NCI-H187 (cell line): ENCODE data around the gene PSEN2.

Source experiments
- DNase-seq, 2 experiments: peaks; one replicate each; lab custom pipeline; 2025; lab: John Stamatoyannopoulos, UW

Gene PSEN2

GRCh38 chr1:226886122-226886901 is 15.9 kb downstream of the PSEN2 start:
- no peak for DNase-seq

- DNase-seq, result no peak
Measured at GRCh38 chr1:226887006-226887405, 16.6 kb downstream of the PSEN2 start.

GRCh38 chr1:226888021-226888420 is 17.6 kb downstream of the PSEN2 start:
- DNase-seq, result no peak

GRCh38 chr1:226888816-226889215 is 18.4 kb downstream of the PSEN2 start:
- no peak for DNase-seq

- no peak for DNase-seq
Measured at GRCh38 chr1:226889616-226890330, 19.4 kb downstream of the PSEN2 start.

GRCh38 chr1:226890331-226891108 is 20.1 kb downstream of the PSEN2 start:
- no peak for DNase-seq

- no peak for DNase-seq
Measured at GRCh38 chr1:226891346-226891745, 20.9 kb downstream of the PSEN2 start.

GRCh38 chr1:226891846-226892523 is 21.6 kb downstream of the PSEN2 start:
- no peak for DNase-seq

GRCh38 chr1:226892524-226892875 is 22.1 kb downstream of the PSEN2 start:
- no peak for DNase-seq

- no peak for DNase-seq
Measured at GRCh38 chr1:226893936-226894335, 23.5 kb downstream of the PSEN2 start.

- DNase-seq, result no peak
Measured at GRCh38 chr1:226894826-226895225, 24.4 kb downstream of the PSEN2 start.

GRCh38 chr1:226895644-226896043 is 25.2 kb downstream of the PSEN2 start:
- no peak for DNase-seq

- DNase-seq, result no peak
Measured at GRCh38 chr1:226898246-226898645, 27.8 kb downstream of the PSEN2 start.

- DNase-seq, result no peak
Measured at GRCh38 chr1:226901421-226901820, 31.0 kb downstream of the PSEN2 start.

GRCh38 chr1:226902601-226903000 is 32.2 kb downstream of the PSEN2 start:
- DNase-seq, result no peak

- DNase-seq, result no peak
Measured at GRCh38 chr1:226903819-226904716, 33.7 kb downstream of the PSEN2 start.

- no peak for DNase-seq
Measured at GRCh38 chr1:226904772-226905171, 34.4 kb downstream of the PSEN2 start.

- DNase-seq, result no peak
Measured at GRCh38 chr1:226908419-226908818, 38.0 kb downstream of the PSEN2 start.

GRCh38 chr1:226908913-226909312 is 38.5 kb downstream of the PSEN2 start:
- DNase-seq, result no peak

GRCh38 chr1:226912587-226913176 is 42.3 kb downstream of the PSEN2 start:
- DNase-seq, result peak in 1 of 2 experiments; percentile 1

GRCh38 chr1:226915672-226915995 is 45.2 kb downstream of the PSEN2 start:
- DNase-seq, result no peak
